ENCODE data around the gene PANK4. TPM values are rescaled to one million over a fixed set of nuclear protein-coding genes. Genes with fewer than 3 reads are reported as not detected.

The PANK4 gene
- total and polyA plus RNA-seq, 3 experiments from 2014 or later, result 25.0 to 46.3 (median 40.3) TPM

DNA sequence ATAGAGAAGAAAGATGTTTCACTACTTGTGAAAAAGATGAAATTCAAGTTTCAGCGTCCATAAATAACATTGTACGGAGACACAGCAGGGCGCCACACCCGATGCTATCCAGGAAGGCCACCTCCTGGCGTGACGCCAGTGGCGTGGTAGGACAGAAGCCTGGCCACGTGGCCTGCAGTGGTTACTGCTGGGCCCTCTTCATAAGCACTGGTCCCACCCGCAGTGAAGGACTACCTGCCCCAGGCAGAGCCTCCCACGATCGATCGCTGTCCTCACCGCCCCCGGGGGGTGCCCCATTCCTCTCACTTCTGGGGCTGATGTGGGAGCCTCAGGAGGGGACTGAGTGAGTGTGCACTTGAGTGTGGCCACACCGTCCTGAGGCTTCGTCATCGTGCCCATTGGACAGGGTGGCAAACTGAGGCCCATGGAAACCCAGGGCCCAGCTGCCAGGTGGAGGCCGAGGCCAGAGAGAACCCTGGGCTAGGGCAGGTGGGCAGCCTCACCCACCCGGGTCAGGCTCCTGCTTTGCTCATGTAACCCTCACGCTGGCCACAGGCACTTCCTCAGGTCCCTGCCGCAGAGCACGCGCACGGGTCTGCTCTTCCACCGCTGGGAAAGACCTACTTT is 15.3 kb upstream of the PANK4 start:
- Mint-ChIP-seq H3K4me3 (no peak overlapping the region), H3K36me3 (peaks cover 0 to 2% (median 0%) of the 10 kb centered on the region in 3 donors), H3K9me3 (no peaks in the 10 kb centered on the region), H3K4me1 (peaks cover 0 to 29% (median 4%) of the 10 kb centered on the region in 3 donors), H3K27ac (no peak overlapping the region), H3K27me3 (no peaks in the 10 kb centered on the region)
- H3K9me3 ChIP-seq (ENCODE audit: low read length), result no peaks in the 10 kb centered on the region
- POLR2A ChIA-PET, result interaction anchor here (0.7 to 2.1 kb wide), 2 partner anchors 18 to 391 kb away, joined by 4 to 7 read pairs; no protein-coding TSS in a partner anchor
- H3K4me3 ChIP-seq (ENCODE audit: low read length), result no peak overlapping the region
- H3K27me3 ChIP-seq (ENCODE audit: insufficient read depth, low read length, poor library complexity, severe bottlenecking), result no peaks in the 10 kb centered on the region
- CTCF ChIA-PET, result interaction anchor here (1.6 to 10.9 kb wide), 2 partner anchors 15 to 127 kb away, joined by 5 to 134 read pairs; partner anchors contain the start of genes HES5 and PANK4
- DNase-seq, result no peak
- H3K36me3 ChIP-seq (ENCODE audit: insufficient read depth, low read length), result no peaks in the 10 kb centered on the region
- peaks cover 35% of the 10 kb centered on the region for H3K4me1 ChIP-seq (ENCODE audit: insufficient read depth, low read length)
- H3K27ac ChIP-seq (ENCODE audit: low read depth, low read length), result peak overlapping the region; percentile 16

DNA sequence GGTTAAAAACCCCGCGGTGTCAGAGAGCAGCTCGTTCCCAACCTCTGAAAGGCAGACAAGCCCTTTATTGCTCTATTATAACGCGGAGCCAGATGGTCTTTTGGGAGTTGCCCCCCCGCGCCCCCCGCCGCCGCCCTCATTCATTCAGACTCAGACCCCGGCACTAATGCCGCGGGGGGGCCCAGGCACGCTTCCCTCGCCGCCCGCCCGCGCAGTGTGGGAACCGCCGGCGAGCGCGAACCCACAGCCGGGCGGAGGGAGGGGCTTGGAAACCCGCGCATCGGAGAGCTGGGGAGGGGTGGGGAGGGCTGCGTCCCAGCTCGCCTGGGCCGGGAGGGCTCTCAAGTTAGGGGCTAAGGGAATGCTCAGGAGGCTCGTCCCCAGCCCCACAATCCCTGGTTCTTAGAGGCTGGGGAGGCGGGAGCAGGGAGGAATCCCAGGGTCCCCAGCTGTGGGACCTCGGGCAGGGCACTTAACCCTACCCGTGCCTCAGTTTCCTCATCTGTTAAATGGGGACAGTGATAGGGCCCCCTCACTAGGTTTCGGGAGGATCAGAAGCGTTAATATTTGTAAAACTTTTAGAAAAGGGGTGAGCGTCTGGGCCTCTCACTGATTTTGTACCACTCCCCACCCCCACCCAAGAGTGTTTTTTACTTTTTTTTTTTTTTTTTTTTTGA is 14.6 kb upstream of the PANK4 start:
- peaks cover 3% of the 10 kb centered on the region in 2 donors for H3K27me3 Mint-ChIP-seq
- POLR2A ChIA-PET, result interaction anchor here (0.7 to 2.1 kb wide), 3 partner anchors 11 to 390 kb away, joined by 3 to 7 read pairs (median 4); partner anchors contain the start of gene HES5
- no peaks in the 10 kb centered on the region for H3K9me3 Mint-ChIP-seq
- no peaks in the 10 kb centered on the region for H3K36me3 ChIP-seq (ENCODE audit: insufficient read depth, low read length)
- H3K27ac Mint-ChIP-seq, result no peak overlapping the region
- H3K36me3 Mint-ChIP-seq, result peaks cover 0 to 2% (median 0%) of the 10 kb centered on the region in 3 donors
- DNase-seq, result no peak
- H3K27me3 ChIP-seq (ENCODE audit: insufficient read depth, low read length, poor library complexity, severe bottlenecking), result no peaks in the 10 kb centered on the region
- no peaks in the 10 kb centered on the region for H3K9me3 ChIP-seq (ENCODE audit: low read length)
- H3K4me1 ChIP-seq (ENCODE audit: insufficient read depth, low read length), result peaks cover 35% of the 10 kb centered on the region
- no peak overlapping the region for H3K4me3 Mint-ChIP-seq
- CTCF ChIA-PET, result interaction anchor here (1.6 to 10.9 kb wide), 2 partner anchors 14 to 126 kb away, joined by 5 to 134 read pairs; partner anchors contain the start of genes HES5 and PANK4
- peaks cover 0 to 29% (median 4%) of the 10 kb centered on the region in 3 donors for H3K4me1 Mint-ChIP-seq
- H3K27ac ChIP-seq (ENCODE audit: low read depth, low read length), result no peak overlapping the region
- no peak overlapping the region for H3K4me3 ChIP-seq (ENCODE audit: low read length)

DNA sequence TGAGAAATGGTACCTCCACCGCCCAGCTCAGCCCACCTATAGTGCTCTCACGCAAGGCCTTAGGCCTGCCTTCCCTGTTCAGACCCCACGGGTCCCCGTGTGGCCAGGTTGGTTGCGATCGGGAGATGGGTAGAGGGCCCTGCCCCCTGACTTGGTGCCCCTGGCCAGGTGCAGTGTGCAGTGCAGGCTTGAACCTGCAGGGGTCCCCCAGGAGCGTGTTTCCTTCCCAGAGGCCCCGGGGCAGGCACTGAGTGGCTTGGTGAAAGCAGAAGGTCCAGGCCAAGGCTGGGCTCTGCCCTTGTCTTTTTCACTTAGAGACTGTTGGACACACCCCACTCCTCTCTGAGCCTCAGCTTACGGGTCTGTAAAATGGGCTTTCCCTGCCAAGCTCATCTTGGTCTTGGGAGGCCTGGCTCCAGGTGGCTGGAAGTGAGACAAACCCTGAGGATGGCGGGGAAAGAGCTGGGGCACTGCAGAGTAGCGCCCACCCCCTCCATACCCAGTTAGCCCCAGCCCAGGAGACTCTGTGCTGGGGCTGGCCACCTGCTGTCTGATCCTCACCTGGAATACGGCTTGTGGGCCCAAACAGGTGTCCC is 13.0 kb upstream of the PANK4 start:
- H3K4me1 ChIP-seq (ENCODE audit: insufficient read depth, low read length), result peaks cover 29% of the 10 kb centered on the region
- H3K27ac ChIP-seq (ENCODE audit: low read depth, low read length), result no peak overlapping the region
- no peak for DNase-seq
- peaks cover 0 to 2% (median 0%) of the 10 kb centered on the region in 3 donors for H3K36me3 Mint-ChIP-seq
- H3K4me3 Mint-ChIP-seq, result no peak overlapping the region
- ChIA-PET CTCF (interaction anchor here (1.1 to 10.9 kb wide), 2 partner anchors 9 to 13 kb away, joined by 3 to 134 read pairs; partner anchors contain the start of genes HES5 and PANK4), POLR2A (interaction anchor here (1.2 to 2.1 kb wide), 2 partner anchors 12 to 15 kb away, joined by 4 to 7 read pairs; no protein-coding TSS in a partner anchor)
- H3K27ac Mint-ChIP-seq, result no peak overlapping the region
- no peaks in the 10 kb centered on the region for H3K36me3 ChIP-seq (ENCODE audit: insufficient read depth, low read length)
- no peaks in the 10 kb centered on the region for H3K27me3 ChIP-seq (ENCODE audit: insufficient read depth, low read length, poor library complexity, severe bottlenecking)
- no peaks in the 10 kb centered on the region for H3K9me3 Mint-ChIP-seq
- peaks cover 0 to 18% (median 2%) of the 10 kb centered on the region in 3 donors for H3K4me1 Mint-ChIP-seq
- H3K27me3 Mint-ChIP-seq, result peaks cover 3 to 7% of the 10 kb centered on the region in 2 donors
- H3K4me3 ChIP-seq (ENCODE audit: low read length), result no peak overlapping the region
- no peaks in the 10 kb centered on the region for H3K9me3 ChIP-seq (ENCODE audit: low read length)

DNA sequence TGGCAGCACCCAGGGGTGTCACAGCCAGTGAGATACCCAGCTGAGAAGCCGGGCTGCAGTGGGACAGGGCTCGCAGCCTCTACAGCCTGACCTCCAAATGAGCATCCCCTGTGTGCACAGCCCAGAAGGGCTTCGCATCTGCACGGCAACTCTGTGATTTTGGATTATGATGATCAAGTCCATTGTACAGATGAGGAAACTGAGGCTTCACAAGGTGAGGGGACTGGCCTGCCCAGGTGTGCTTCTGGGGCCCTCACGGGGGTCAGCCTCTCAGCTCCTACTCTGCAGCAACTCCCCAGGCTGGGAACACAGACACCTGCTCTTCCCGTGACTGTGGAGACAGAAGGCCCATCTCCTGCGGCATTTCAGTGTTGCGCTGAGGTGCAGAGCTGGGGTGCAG is 12.5 kb upstream of the PANK4 start:
- Histone ChIP-seq H3K27ac (ENCODE audit: low read depth, low read length) (no peak overlapping the region), H3K9me3 (ENCODE audit: low read length) (no peaks in the 10 kb centered on the region), H3K4me1 (ENCODE audit: insufficient read depth, low read length) (peaks cover 24% of the 10 kb centered on the region), H3K27me3 (ENCODE audit: insufficient read depth, low read length, poor library complexity, severe bottlenecking) (no peaks in the 10 kb centered on the region), H3K36me3 (ENCODE audit: insufficient read depth, low read length) (no peaks in the 10 kb centered on the region), H3K4me3 (ENCODE audit: low read length) (no peak overlapping the region)
- H3K27me3 Mint-ChIP-seq, result peaks cover 5 to 7% of the 10 kb centered on the region in 2 donors
- H3K9me3 Mint-ChIP-seq, result no peaks in the 10 kb centered on the region
- ChIA-PET POLR2A (no interaction called here), CTCF (interaction anchor here (1.1 to 10.9 kb wide), 2 partner anchors 10 to 12 kb away, joined by 3 to 134 read pairs; partner anchors contain the start of genes HES5 and PANK4)
- H3K36me3 Mint-ChIP-seq, result peaks cover 0 to 2% (median 0%) of the 10 kb centered on the region in 3 donors
- no peak for DNase-seq
- peak overlapping the region in 1 of 8 donors; percentile 36 for H3K27ac Mint-ChIP-seq
- peaks cover 0 to 13% (median 2%) of the 10 kb centered on the region in 3 donors for H3K4me1 Mint-ChIP-seq
- no peak overlapping the region for H3K4me3 Mint-ChIP-seq

DNA sequence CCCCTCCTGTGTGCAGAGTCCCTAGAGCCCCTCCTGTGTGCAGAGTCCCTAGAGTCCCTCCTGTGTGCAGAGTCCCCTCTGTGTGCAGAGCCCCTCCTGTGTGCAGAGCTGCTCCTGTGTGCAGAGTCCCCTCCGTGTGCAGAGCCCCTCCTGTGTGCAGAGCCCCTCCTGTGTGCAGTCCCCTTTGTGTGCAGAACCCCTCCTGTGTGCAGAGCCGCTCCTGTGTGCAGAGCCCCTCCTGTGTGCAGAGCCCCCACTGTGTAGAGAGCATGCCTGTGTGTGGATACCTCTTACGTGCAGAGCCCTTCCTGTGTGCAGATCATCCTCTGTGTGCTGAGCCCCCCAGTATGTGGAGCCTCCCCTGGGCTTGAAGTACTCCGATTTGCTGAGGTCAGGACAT is 12.0 kb upstream of the PANK4 start:
- Histone ChIP-seq H3K27ac (ENCODE audit: low read depth, low read length) (no peak overlapping the region), H3K4me1 (ENCODE audit: insufficient read depth, low read length) (peaks cover 19% of the 10 kb centered on the region), H3K27me3 (ENCODE audit: insufficient read depth, low read length, poor library complexity, severe bottlenecking) (no peaks in the 10 kb centered on the region), H3K9me3 (ENCODE audit: low read length) (no peaks in the 10 kb centered on the region), H3K36me3 (ENCODE audit: insufficient read depth, low read length) (no peaks in the 10 kb centered on the region), H3K4me3 (ENCODE audit: low read length) (no peak overlapping the region)
- ChIA-PET CTCF (interaction anchor here (10.9 kb wide), 1 partner anchor 12 kb away, joined by 134 read pairs; the partner anchor contains the start of genes HES5 and PANK4), POLR2A (no interaction called here)
- Mint-ChIP-seq H3K9me3 (no peaks in the 10 kb centered on the region), H3K4me3 (no peak overlapping the region), H3K36me3 (peaks cover 0 to 2% (median 0%) of the 10 kb centered on the region in 3 donors), H3K27ac (peak overlapping the region in 2 of 8 donors; percentile 36 to 51), H3K4me1 (peaks cover 0 to 9% (median 2%) of the 10 kb centered on the region in 3 donors), H3K27me3 (peaks cover 5 to 9% of the 10 kb centered on the region in 2 donors)
- no peak for DNase-seq

DNA sequence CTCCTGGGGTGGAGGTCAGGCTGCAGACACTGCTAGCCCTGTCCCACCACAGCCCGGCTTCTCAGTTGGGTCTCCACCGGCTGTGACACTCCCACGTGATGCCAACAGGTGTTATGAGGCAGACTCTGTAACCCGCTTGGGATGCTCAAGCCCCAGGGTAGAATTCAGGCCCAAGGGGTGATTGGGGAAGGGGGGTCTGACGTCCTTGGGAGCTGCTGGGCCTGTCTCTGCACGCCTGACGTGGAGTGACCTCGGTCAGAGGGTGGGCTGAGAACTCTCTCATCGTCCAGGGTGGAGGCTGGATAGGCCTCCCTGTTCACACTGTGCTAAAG is 11.4 kb upstream of the PANK4 start:
- DNase-seq, result no peak
- H3K27me3 Mint-ChIP-seq, result peaks cover 8 to 10% of the 10 kb centered on the region in 2 donors
- no peaks in the 10 kb centered on the region for H3K9me3 Mint-ChIP-seq
- H3K4me3 ChIP-seq (ENCODE audit: low read length), result no peak overlapping the region
- no peaks in the 10 kb centered on the region for H3K27me3 ChIP-seq (ENCODE audit: insufficient read depth, low read length, poor library complexity, severe bottlenecking)
- no peak overlapping the region for H3K27ac Mint-ChIP-seq
- no peak overlapping the region for H3K4me3 Mint-ChIP-seq
- ChIA-PET CTCF (no interaction called here), POLR2A (no interaction called here)
- H3K4me1 ChIP-seq (ENCODE audit: insufficient read depth, low read length), result peaks cover 15% of the 10 kb centered on the region
- no peaks in the 10 kb centered on the region for H3K36me3 ChIP-seq (ENCODE audit: insufficient read depth, low read length)
- peaks cover 0 to 9% (median 2%) of the 10 kb centered on the region in 3 donors for H3K4me1 Mint-ChIP-seq
- H3K36me3 Mint-ChIP-seq, result peaks cover 0 to 2% (median 0%) of the 10 kb centered on the region in 3 donors
- no peaks in the 10 kb centered on the region for H3K9me3 ChIP-seq (ENCODE audit: low read length)
- H3K27ac ChIP-seq (ENCODE audit: low read depth, low read length), result no peak overlapping the region

DNA sequence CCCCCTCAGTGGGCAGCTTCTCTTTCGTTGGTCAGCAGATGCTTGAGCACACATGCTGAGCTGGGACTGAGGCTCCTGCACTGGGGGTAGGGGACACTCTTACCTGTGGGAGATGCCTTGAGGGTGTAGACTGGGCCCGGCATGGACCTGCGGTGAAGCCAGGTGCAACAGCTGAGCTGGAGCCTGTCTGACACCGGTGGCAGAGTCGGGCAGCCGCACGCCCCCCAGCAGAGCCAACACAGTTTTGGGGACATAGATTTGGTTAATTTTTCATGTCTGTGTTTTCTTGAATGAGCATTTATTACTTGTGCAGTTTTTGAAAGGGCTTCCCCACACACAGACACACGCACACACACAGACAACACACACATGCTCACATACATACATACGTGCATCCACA is 9.6 kb upstream of the PANK4 start:
- Histone ChIP-seq H3K4me3 (ENCODE audit: low read length) (no peak overlapping the region), H3K27me3 (ENCODE audit: insufficient read depth, low read length, poor library complexity, severe bottlenecking) (peaks cover 13% of the 10 kb centered on the region), H3K27ac (ENCODE audit: low read depth, low read length) (no peak overlapping the region), H3K36me3 (ENCODE audit: insufficient read depth, low read length) (no peaks in the 10 kb centered on the region), H3K9me3 (ENCODE audit: low read length) (no peaks in the 10 kb centered on the region), H3K4me1 (ENCODE audit: insufficient read depth, low read length) (peaks cover 6% of the 10 kb centered on the region)
- Mint-ChIP-seq H3K4me1 (peaks cover 0 to 2% (median under 1%) of the 10 kb centered on the region in 3 donors), H3K36me3 (peaks cover 0 to 2% (median 0%) of the 10 kb centered on the region in 3 donors), H3K27ac (peak overlapping the region in 2 of 8 donors; percentile 2 to 71), H3K9me3 (no peaks in the 10 kb centered on the region), H3K4me3 (no peak overlapping the region), H3K27me3 (peaks cover 12 to 17% of the 10 kb centered on the region in 2 donors)
- POLR2A ChIA-PET, result no interaction called here
- CTCF ChIA-PET, result no interaction called here
- DNase-seq, result no peak

Data from CD8-positive, alpha-beta memory T cell (primary cell).